ENCODE data around the gene POLR2J3.
"Not testable (repeated sequence)": the region's sequence is repeated elsewhere in the genome, so short reads cannot be mapped to it uniquely, and the experiment has no call there.

GRCh38 chr7:102614346-102614697 is 41.9 kb upstream of the POLR2J3 start:
- not testable (repeated sequence) for TF ChIP-seq POLR2A (IDR thresholded peaks at IDR 0.05; ENCODE audit: low read depth, low read length); CTCF (conservative IDR thresholded peaks at IDR 0.05; ENCODE audit: low read depth, low read length); RCOR1 (IDR thresholded peaks at IDR 0.05; ENCODE audit: insufficient replicate concordance, low read length); CEBPB (IDR thresholded peaks at IDR 0.05; ENCODE audit: low read depth, low read length); ELK1 (IDR thresholded peaks at IDR 0.05; ENCODE audit: borderline replicate concordance, low read depth, low read length); SMC3 (IDR thresholded peaks at IDR 0.05; ENCODE audit: low read depth, low read length); MXI1 (IDR thresholded peaks at IDR 0.05; ENCODE audit: borderline replicate concordance, low read depth, low read length); RAD21 (IDR thresholded peaks at IDR 0.05; ENCODE audit: low read length); RFX5 (IDR thresholded peaks at IDR 0.05; ENCODE audit: low read depth, low read length); BHLHE40 (IDR thresholded peaks at IDR 0.05; ENCODE audit: low read depth, low read length); FOS (IDR thresholded peaks at IDR 0.05; ENCODE audit: low read depth, low read length); MAFK (IDR thresholded peaks at IDR 0.05; ENCODE audit: low read depth, low read length); USF2 (IDR thresholded peaks at IDR 0.05; ENCODE audit: low read depth, low read length); MAZ (IDR thresholded peaks at IDR 0.05; ENCODE audit: borderline replicate concordance, low read depth, low read length)
